Measurements from ENCODE around the gene GLB1L2. TPM values are rescaled to one million over a fixed set of nuclear protein-coding genes. Genes with fewer than 3 reads are reported as not detected.

The GLB1L2 gene
- total and polyA plus RNA-seq, 8 donors = 4.2 to 10.1 (median 6.9) TPM

GRCh38 chr11:134399293-134399654 is 67.5 kb downstream of the GLB1L2 start:
- intact Hi-C loops (cut with DNase I) = no loop called here
- H3K9me3 ChIP-seq = no peaks in the 10 kb centered on the region
- no peaks in the 10 kb centered on the region for H3K36me3 ChIP-seq
- no peak for TF ChIP-seq CTCF (IDR thresholded peaks at IDR 0.05)
- no peaks in the 10 kb centered on the region for H3K27me3 ChIP-seq
- H3K4me1 ChIP-seq = no peaks in the 10 kb centered on the region
- 69 to 74% methylated on average over 8 of the region's 8 CpGs for WGBS, 2 donors
- no peak for ATAC-seq
- FAIRE-seq = no peak
- H3K4me3 ChIP-seq = no peak overlapping the region
- H3K27ac ChIP-seq = no peak overlapping the region
- peak in 2 of 6 donors; percentile 34 to 50 for DNase-seq

GRCh38 chr11:134399996-134400395 is 68.2 kb downstream of the GLB1L2 start:
- Histone ChIP-seq H3K4me1 (no peaks in the 10 kb centered on the region), H3K27ac (no peak overlapping the region), H3K4me3 (no peak overlapping the region), H3K36me3 (no peaks in the 10 kb centered on the region), H3K9me3 (no peaks in the 10 kb centered on the region), H3K27me3 (no peaks in the 10 kb centered on the region)
- 77 to 84% methylated on average over 7 of the region's 7 CpGs for WGBS, 2 donors
- no peak for TF ChIP-seq CTCF (IDR thresholded peaks at IDR 0.05)
- intact Hi-C loops (cut with DNase I) = no loop called here
- DNase-seq = peak in 2 of 6 donors; percentile 38 to 40
- no peak for FAIRE-seq
- ATAC-seq = no peak

- Histone ChIP-seq H3K27ac (no peak overlapping the region), H3K4me3 (no peak overlapping the region), H3K36me3 (no peaks in the 10 kb centered on the region), H3K4me1 (no peaks in the 10 kb centered on the region), H3K9me3 (no peaks in the 10 kb centered on the region), H3K27me3 (no peaks in the 10 kb centered on the region)
- intact Hi-C loops (cut with DNase I) = no loop called here
- FAIRE-seq (no peak), ATAC-seq (no peak), DNase-seq (peak in 1 of 6 donors; percentile 31)
- 54 to 67% methylated on average over 18 to 19 of the region's 19 CpGs for WGBS, 2 donors
- no peak for TF ChIP-seq CTCF (IDR thresholded peaks at IDR 0.05)
Measured at GRCh38 chr11:134401825-134402809, 70.3 kb downstream of the GLB1L2 start.

GRCh38 chr11:134402910-134403309 is 71.1 kb downstream of the GLB1L2 start:
- H3K27me3 ChIP-seq = no peaks in the 10 kb centered on the region
- intact Hi-C loops (cut with DNase I) = no loop called here
- no peaks in the 10 kb centered on the region for H3K9me3 ChIP-seq
- H3K27ac ChIP-seq = no peak overlapping the region
- ATAC-seq = no peak
- peak in 1 of 6 donors; percentile 32 for DNase-seq
- WGBS, 2 donors = 74 to 86% methylated on average over 12 of the region's 12 CpGs
- H3K4me1 ChIP-seq = no peaks in the 10 kb centered on the region
- no peak overlapping the region for H3K4me3 ChIP-seq
- no peak for FAIRE-seq
- no peak for TF ChIP-seq CTCF (IDR thresholded peaks at IDR 0.05)
- H3K36me3 ChIP-seq = no peaks in the 10 kb centered on the region

Data from pancreas (tissue), 10 donors.